Small intestine (tissue), 7 donors: ENCODE results near the gene FOXL2NB. TPM values are rescaled to one million over a fixed set of nuclear protein-coding genes. Genes with fewer than 3 reads are reported as not detected.

Experiments used
- DNase-seq, 2 donors: peaks; one replicate each; pipeline versions ENCODE4 v3.0.0 to v3.0.0-alpha.2; 2013
- FAIRE-seq: peaks from 2 replicates; lab custom pipeline; 2012; peaks lifted over from hg19 to GRCh38; lab: Jason Lieb, UNC
- H3K27ac ChIP-seq, 3 donors: one replicate each; pipeline ENCODE4 v1.5.1; 2013; ENCODE audit warnings: low read length in 2 of 3, mild to moderate bottlenecking in 2 of 3, control low read depth in 1 of 3, inconsistent platforms in 1 of 3, low read depth in 1 of 3, moderate library complexity in 1 of 3
- H3K27me3 ChIP-seq, 3 donors: one replicate each; pipeline ENCODE4 v1.6.1; 2013; ENCODE audit warnings: low read length in 3 of 3, inconsistent platforms in 1 of 3; ENCODE audit not compliant: control insufficient read depth in 3 of 3, insufficient read depth in 3 of 3
- H3K36me3 ChIP-seq, 3 donors: one replicate each; pipeline ENCODE4 v1.6.1; 2013; ENCODE audit warnings: low read length in 3 of 3, inconsistent platforms in 1 of 3, low read depth in 1 of 3, mild to moderate bottlenecking in 1 of 3, moderate library complexity in 1 of 3; ENCODE audit not compliant: control insufficient read depth in 3 of 3, insufficient read depth in 2 of 3
- H3K4me1 ChIP-seq, 3 donors: one replicate each; pipeline ENCODE4 v1.6.1; 2013; ENCODE audit warnings: low read length in 2 of 3, inconsistent platforms in 1 of 3, low read depth in 1 of 3, mild to moderate bottlenecking in 1 of 3, moderate library complexity in 1 of 3; ENCODE audit not compliant: control insufficient read depth in 3 of 3, insufficient read depth in 2 of 3
- H3K4me3 ChIP-seq, 3 donors: one replicate each; pipeline ENCODE4 v1.5.1; 2013; ENCODE audit warnings: low read length in 3 of 3, control low read depth in 1 of 3, inconsistent platforms in 1 of 3, low read depth in 1 of 3, mild to moderate bottlenecking in 1 of 3, moderate library complexity in 1 of 3
- H3K9me3 ChIP-seq, 2 donors: one replicate each; pipeline ENCODE4 v1.6.1; 2013; ENCODE audit warnings: low read depth in 1 of 2, low read length in 1 of 2; ENCODE audit not compliant: control insufficient read depth in 2 of 2, insufficient read depth in 1 of 2
- WGBS, 3 donors: extraction: QIAGEN DNeasy Blood & Tissue Kit; methylation state at CpG; one replicate each; pipeline ENCODE4 v1.1.7; 2013; 5-methylcytosine and 5-hydroxymethylcytosine counted together
- polyA plus RNA-seq, 4 donors: library from polyadenylated mRNA; stranded (reverse) in 3 of 4; unstranded in 1 of 4; fragments of 200-250 nt in 3 of 4; fragments of 120-200 nt in 1 of 4; gene quantifications; one replicate each; pipeline versions ENCODE4 v1.2.1 to v1.2.3, GENCODE V29; 2013
- donor health status: healthy with polysubstance abuse.
- donor health status: control.
- donor health status: control.
- donor health status: Bipolar disorder and iron deficiency.
- donor health status: healthy.

The FOXL2NB gene
- polyA plus RNA-seq, 4 donors: not detected

DNA sequence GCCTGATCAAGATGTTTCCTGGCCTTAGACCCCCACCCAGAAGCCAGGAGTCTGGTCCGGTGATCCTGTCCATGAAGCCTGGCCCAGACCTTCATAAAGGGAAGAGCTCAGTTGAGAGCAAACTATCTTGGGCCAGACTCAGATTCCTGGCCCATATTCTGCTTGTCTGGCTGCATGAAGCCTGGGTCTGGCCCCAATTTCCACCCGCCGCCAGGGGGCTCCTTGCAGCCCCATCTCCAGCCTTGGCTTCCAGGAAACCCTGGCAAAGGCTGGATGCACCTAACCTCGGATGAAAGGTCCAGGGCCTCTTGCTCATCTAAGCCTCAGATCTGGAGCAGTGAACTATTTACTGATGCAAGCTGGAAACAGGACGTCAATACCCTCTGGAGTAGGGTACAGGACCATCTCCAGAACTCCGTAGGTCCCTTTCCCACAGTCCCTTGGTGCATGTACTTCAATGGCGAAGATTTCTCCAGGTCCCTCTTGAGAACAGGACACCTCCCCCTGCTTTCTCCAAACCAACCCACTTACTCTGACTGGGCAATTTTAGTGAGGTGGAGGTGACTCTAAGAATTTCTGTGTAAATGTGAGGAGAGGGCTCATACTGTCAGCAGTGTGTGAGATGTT lies 5.6 kb upstream of the FOXL2NB start:
- DNase-seq (peak; percentile 61 to 70), FAIRE-seq (no peak)
- peaks cover 10 to 97% (median 68%) of the 10 kb centered on the region in 3 donors for H3K27me3 ChIP-seq
- H3K4me1 ChIP-seq: peaks cover 1 to 17% (median 8%) of the 10 kb centered on the region in 3 donors
- no peak overlapping the region for H3K4me3 ChIP-seq
- no peaks in the 10 kb centered on the region for H3K36me3 ChIP-seq
- WGBS, 3 donors: 31 to 47% (median 37%) methylated on average over 7 of the region's 7 CpGs
- no peak overlapping the region for H3K27ac ChIP-seq
- H3K9me3 ChIP-seq: no peaks in the 10 kb centered on the region

DNA sequence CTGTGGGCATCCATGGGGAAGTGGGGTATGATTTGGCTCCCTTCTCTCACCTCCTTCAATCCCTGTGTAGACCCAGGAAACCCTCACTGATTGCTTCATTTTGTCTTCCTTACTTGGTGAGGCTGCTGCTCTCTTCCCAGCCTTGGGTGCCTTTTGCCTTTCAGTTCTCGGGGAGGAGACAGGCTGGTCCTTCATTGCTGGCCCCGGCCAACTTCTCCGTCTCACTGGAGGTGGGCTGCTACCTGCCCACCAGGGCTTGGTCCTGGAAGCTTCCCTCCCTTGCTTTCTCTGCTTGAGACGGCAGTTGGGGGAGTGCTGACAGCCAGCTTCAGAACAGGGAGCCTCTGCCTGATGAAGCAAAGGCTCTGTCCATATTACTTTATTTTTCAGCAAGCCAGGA lies 4.7 kb upstream of the FOXL2NB start:
- DNase-seq (no peak), FAIRE-seq (no peak)
- peaks cover 16 to 97% (median 65%) of the 10 kb centered on the region in 3 donors for H3K27me3 ChIP-seq
- H3K9me3 ChIP-seq: no peaks in the 10 kb centered on the region
- 78 to 85% (median 82%) methylated on average over 4 of the region's 4 CpGs for WGBS, 3 donors
- H3K36me3 ChIP-seq: no peaks in the 10 kb centered on the region
- H3K4me1 ChIP-seq: peaks cover 2 to 21% (median 8%) of the 10 kb centered on the region in 3 donors
- H3K27ac ChIP-seq: no peak overlapping the region
- H3K4me3 ChIP-seq: no peak overlapping the region

DNA sequence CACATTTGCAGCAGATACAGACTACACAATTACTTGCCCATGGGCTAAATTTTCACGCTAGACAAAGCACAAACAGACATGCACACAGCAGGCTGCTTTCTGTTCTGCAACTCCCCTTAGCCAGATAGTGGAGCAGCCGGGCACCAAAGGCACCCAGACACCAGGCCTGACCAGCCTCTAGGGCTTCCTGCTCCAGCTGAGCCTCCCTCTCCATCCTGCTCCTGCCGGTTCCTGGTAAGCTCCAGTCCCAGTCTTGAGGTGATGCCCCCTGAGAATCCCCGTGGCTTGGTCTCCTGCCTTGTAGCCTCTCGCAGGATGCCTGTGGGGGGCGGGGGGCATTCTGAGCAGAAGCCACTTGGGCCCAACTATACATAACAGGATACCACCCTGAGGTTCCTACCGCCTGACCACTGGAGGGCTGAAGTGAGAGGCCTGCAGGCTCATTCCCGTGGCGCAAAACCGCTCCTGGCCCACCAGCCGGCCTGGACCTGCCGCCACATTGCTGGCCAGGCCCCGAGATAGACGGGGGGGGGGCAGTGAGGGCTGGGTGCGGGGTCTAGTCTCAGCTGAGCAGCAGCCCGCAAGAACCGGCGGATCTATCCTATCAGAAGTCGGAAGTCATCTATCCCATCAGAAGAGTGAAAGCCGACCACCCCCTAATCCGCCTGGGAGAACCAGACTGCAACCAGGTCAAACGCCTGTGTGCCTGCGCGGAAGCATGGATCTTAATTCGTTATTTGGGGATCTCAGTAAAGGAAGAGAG lies 4.0 kb upstream of the FOXL2NB start:
- H3K27me3 ChIP-seq: peaks cover 17 to 97% (median 62%) of the 10 kb centered on the region in 3 donors
- FAIRE-seq (no peak), DNase-seq (peak in 1 of 2 donors; percentile 18)
- WGBS, 3 donors: 13 to 25% (median 18%) methylated on average over 24 to 25 of the region's 25 CpGs
- H3K27ac ChIP-seq: no peak overlapping the region
- no peaks in the 10 kb centered on the region for H3K9me3 ChIP-seq
- peaks cover 2 to 21% (median 8%) of the 10 kb centered on the region in 3 donors for H3K4me1 ChIP-seq
- H3K36me3 ChIP-seq: no peaks in the 10 kb centered on the region
- H3K4me3 ChIP-seq: no peak overlapping the region

DNA sequence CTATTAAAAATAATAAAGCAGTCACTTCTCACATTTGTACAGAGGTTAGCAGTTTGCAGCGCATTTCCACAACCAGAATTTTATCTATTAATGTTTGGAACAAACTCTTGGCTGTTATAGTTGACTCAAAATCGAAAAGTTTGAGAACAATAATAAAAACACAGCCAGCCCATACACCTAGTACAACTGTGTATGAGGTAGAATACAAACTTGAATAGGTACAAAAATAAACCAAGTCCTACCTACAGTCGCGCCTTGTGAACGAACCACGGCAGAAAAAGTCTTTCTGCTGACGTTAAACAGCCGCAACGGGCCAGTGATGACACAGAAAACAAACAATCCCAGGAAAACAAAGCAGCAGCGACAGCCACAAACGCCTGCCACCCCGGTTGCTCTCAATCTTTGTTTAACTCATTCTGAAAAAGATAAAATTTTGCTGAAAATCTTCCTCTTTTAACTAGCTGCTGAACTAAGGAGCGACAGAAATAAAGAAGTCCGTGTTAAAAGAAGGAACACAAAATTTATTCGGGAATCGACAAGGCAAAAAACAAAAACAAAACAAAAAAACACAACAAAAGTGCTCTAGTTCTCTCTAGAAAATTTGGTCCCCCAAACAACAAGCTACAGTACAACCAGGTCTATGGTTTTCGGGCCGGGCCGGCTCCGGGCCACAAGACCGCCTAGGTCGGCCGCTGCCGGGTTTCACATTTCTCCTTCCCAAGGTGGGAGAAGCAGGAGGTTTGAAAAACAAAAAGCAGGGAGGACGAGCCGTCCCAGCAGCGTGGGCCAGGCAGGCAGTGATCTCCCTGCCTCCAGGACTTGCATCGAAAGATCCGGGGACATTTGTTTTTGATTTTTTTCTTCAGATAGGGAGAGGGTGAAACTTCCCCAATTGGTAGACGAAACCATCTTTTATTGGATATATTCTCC lies 3.0 kb upstream of the FOXL2NB start:
- FAIRE-seq: no peak
- DNase-seq: peak in 1 of 2 donors; percentile 48
- H3K27me3 ChIP-seq: peaks cover 17 to 97% (median 60%) of the 10 kb centered on the region in 3 donors

DNA sequence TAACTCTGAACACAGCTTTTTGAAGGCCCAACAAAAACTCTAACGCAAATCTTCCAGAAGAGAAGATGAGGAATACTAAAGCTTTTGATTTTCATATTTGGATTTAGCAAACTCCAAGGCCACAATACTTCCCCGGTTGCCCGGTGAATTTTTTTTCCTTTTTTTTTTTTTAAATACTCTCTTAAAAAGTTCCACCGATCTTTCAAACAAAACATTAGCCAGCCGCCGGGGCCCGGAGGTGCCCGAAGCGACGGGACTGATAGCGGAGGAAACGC lies 2.4 kb upstream of the FOXL2NB start:
- H3K27me3 ChIP-seq: peaks cover 17 to 97% (median 63%) of the 10 kb centered on the region in 3 donors
- no peak for FAIRE-seq
- H3K4me3 ChIP-seq: peak overlapping the region in 1 of 3 donors; percentile 35

More for the DNA sequence above, 3.0 kb upstream of the FOXL2NB start:
- Histone ChIP-seq H3K4me3 (no peak overlapping the region), H3K27ac (no peak overlapping the region), H3K9me3 (no peaks in the 10 kb centered on the region), H3K4me1 (peaks cover 2 to 21% (median 8%) of the 10 kb centered on the region in 3 donors), H3K36me3 (no peaks in the 10 kb centered on the region)
- 9 to 11% (median 10%) methylated on average over 30 of the region's 30 CpGs for WGBS, 3 donors

DNA sequence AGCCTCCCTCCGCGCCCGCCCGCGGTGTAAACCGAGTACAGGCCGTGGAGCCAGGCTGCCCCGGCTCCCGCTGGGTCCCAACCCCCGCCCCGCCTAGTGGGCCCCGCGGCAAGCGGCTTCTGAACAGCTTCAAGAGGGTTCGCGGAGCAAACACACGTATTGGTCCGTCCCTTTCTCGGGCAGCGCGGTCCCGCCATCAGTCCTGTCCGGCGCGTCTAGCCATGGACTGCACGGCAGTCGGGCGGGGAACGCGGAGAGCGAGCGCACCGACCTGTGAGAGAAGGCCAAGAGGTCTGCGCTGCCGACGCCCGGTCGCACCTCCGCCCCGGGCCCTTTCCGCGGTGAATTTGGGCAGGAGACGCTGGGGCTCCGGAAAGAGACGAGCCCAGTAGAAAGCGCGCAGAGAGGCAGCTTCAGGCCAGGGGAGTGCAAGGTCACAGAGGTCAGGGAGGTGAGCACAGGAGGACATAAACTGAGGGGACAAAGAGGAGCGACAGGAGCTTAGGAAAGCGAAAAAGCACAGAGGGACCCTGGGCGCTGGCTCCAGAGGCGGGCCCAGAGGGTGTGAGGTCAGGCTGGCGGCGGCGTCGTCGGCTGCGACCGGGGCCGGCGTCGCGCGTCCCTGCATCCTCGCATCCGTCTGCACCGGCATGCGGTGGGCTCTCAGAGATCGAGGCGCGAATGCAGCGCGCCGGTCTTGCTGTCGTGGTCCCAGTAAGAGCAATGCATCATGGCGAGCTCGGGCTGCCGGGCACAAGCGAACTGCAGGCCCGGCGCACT lies 1.9 kb upstream of the FOXL2NB start:
- H3K4me1 ChIP-seq: peaks cover 2 to 22% (median 12%) of the 10 kb centered on the region in 3 donors
- no peak for FAIRE-seq
- 2 to 3% (median 3%) methylated on average over 70 to 80 of the region's 80 CpGs for WGBS, 3 donors

More for the DNA sequence above, 2.4 kb upstream of the FOXL2NB start:
- peaks cover 2 to 19% (median 8%) of the 10 kb centered on the region in 3 donors for H3K4me1 ChIP-seq
- no peak overlapping the region for H3K27ac ChIP-seq
- H3K9me3 ChIP-seq: no peaks in the 10 kb centered on the region
- no peaks in the 10 kb centered on the region for H3K36me3 ChIP-seq
- 2 to 7% (median 6%) methylated on average over 12 of the region's 12 CpGs for WGBS, 3 donors
- no peak for DNase-seq

DNA sequence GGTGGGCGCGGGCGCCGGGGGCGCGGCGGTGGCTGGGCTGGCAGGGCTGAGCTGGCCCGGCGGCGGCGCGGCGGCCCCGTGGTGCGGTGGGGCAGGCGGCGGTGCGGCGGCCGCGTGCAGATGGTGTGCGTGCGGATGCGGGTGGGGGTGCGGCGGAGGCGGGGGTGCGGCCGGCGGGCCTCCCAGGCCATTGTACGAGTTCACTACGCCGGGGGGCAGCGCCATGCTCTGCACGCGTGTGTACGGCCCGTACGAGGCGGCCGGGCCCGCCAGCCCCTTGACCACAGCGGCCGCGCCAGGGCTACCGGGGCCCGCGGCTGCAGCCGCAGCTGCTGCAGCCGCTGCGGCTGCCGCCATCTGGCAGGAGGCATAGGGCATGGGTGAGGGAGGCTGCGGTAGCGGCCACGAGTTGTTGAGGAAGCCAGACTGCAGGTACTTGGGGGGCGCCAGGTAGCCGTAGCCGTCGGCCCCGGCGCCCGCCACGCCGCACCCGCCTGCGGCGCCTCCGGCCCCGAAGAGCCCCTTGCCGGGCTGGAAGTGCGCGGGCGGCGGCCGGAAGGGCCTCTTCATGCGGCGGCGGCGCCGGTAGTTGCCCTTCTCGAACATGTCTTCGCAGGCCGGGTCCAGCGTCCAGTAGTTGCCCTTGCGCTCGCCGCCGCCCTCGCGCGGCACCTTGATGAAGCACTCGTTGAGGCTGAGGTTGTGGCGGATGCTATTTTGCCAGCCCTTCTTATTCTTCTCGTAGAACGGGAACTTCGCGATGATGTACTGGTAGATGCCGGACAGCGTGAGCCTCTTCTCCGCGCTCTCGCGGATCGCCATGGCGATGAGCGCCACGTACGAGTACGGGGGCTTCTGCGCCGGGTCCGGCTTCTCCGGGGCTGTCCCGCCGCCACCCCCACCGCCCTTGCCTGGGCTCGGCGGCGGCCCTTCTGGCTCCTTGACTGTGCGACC lies 1.0 kb upstream of the FOXL2NB start:
- DNase-seq (peak; percentile 31 to 38), FAIRE-seq (no peak)
- Histone ChIP-seq H3K27me3 (peaks cover 14 to 97% (median 64%) of the 10 kb centered on the region in 3 donors), H3K9me3 (no peaks in the 10 kb centered on the region), H3K4me3 (peak overlapping the region in 1 of 3 donors; percentile 41), H3K4me1 (peaks cover 2 to 23% (median 12%) of the 10 kb centered on the region in 3 donors), H3K27ac (no peak overlapping the region), H3K36me3 (no peaks in the 10 kb centered on the region)
- 0 to 2% (median 1%) methylated on average over 63 to 120 of the region's 120 CpGs for WGBS, 3 donors

More for the DNA sequence above, 1.9 kb upstream of the FOXL2NB start:
- Histone ChIP-seq H3K27me3 (peaks cover 14 to 97% (median 62%) of the 10 kb centered on the region in 3 donors), H3K36me3 (no peaks in the 10 kb centered on the region), H3K4me3 (peak overlapping the region in 1 of 3 donors; percentile 41), H3K27ac (no peak overlapping the region), H3K9me3 (no peaks in the 10 kb centered on the region)
- peak in 1 of 2 donors; percentile 54 for DNase-seq
